ENCODE results near the gene NOTUM. TPM values are rescaled to one million over a fixed set of nuclear protein-coding genes. Genes with fewer than 3 reads are reported as not detected.

NOTUM gene
- total RNA-seq, 1 donor, result 0.09 TPM

DNA sequence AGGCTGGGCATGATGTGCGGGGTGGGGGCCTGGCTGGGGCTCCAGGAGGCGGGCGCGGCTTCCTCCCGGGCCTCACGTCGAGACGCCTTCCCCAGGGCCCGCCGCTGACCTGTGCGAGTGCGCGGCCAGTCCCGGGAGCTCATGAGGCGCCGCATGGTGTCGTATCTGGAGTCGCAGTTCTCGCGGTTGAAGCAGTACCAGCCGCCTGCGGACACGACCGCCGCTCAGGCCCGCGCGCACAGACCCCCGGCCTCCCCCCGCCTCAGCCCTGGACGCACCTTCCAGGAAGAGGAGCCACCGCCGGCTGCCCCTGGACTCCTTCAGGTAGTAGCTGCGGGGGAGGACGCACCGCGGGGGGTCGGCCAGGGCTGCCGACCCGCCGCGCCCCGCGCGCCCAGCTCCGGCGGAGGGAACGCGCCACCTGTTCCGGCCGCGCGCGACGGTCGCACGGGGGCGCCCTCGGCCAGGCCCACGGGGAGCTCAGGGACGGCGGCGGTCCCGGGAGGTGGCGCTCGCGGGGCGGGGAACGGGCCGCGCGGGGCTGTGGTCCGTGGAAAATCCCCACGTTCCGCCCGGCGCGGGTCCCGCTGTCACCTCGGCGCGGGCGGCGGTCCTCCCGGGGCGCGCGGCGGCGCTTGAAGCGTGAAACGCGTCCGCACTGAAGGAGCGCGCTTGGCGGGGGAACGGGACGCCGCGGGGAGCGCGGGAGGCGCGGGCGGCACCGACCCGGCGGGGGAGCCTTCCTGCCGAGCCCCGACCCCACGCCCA lies 1.4 kb downstream of the NOTUM start:
- peak overlapping the region; percentile 28 for H3K4me3 ChIP-seq (ENCODE audit: low read depth, low read length)
- TF ChIP-seq, protein P1, sequence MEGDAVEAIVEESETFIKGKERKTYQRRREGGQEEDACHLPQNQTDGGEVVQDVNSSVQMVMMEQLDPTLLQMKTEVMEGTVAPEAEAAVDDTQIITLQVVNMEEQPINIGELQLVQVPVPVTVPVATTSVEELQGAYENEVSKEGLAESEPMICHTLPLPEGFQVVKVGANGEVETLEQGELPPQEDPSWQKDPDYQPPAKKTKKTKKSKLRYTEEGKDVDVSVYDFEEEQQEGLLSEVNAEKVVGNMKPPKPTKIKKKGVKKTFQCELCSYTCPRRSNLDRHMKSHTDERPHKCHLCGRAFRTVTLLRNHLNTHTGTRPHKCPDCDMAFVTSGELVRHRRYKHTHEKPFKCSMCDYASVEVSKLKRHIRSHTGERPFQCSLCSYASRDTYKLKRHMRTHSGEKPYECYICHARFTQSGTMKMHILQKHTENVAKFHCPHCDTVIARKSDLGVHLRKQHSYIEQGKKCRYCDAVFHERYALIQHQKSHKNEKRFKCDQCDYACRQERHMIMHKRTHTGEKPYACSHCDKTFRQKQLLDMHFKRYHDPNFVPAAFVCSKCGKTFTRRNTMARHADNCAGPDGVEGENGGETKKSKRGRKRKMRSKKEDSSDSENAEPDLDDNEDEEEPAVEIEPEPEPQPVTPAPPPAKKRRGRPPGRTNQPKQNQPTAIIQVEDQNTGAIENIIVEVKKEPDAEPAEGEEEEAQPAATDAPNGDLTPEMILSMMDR (IDR thresholded peaks at IDR 0.05; ENCODE audit: insufficient read depth, low read length), result peak; percentile 60
- peak; percentile 29 for DNase-seq (ENCODE audit: low read depth)

DNA sequence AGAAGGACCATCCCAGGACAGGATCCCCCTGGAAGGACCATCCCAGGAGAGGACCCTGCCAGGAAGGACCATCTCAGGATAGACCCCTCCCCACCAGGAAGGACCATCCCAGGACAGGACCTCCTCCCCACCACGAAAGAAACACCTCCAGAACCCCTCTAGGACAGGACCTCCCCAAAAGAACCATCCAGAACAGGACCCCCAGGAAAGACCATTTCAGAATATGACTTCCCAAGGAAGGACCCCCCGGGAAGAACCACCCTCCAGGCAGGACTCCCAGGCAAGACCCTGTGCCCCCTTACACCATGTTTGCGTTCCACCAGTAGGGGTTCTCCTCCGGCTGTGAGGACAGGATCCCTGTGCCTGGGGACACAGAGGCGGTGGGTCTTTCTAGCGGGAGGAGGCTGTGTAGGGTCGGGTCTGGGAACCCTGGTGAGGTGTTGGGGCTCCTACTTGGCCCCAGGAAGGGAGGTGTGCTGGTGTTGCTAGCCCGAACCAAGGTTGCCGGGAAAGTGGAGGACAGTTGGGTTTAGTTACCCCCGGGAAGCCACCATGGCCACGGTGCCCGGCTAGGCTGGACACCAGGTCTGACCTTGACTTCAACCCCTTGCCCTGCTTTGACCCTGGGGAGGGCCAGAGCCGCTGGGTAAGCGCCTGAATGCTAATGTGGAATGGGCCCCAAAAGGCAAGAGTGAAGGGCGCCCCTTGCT lies 2.2 kb downstream of the NOTUM start:
- DNase-seq (ENCODE audit: low read depth), result no peak
- no peak overlapping the region for H3K4me3 ChIP-seq (ENCODE audit: low read depth, low read length)
- TF ChIP-seq, protein P1 (IDR thresholded peaks at IDR 0.05; ENCODE audit: insufficient read depth, low read length), result no peak

DNA sequence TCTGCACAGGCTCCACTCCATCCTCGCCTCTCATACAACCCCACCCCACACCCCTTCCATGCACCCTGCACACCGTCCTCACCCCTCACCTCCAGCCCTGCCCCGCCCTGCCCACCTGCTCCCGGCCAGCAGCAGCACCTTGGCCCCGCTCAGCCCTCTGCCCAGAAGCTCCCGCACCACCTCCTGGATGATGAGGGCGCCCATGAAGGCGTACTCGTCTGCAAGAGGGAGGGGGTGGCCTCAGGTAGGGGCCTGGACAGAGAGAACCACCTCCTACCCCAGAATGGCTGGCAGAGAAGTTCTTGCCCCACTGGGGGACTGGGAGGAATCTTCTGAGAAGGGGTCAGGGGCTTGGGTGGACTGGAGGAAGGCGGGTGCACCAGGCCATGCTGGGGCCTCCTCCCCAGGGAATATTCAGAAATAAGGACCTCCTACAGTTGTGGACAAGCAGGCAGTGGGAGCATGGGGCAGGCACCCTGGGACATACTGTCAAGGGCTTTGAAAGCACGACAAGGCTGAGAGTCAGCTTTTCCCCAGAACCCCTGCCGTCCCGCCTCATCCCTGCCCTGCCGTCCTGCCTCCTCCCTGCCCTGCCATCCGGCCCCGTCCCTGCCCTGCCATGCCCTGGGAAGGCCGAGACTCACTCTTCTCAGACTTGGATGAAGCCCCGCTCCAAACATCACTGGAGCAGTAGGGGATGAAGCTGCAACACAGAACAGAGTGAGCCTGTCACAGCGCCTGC lies 3.1 kb downstream of the NOTUM start:
- TF ChIP-seq, protein P1 (IDR thresholded peaks at IDR 0.05; ENCODE audit: insufficient read depth, low read length), result no peak
- no peak for DNase-seq (ENCODE audit: low read depth)
- H3K4me3 ChIP-seq (ENCODE audit: low read depth, low read length), result no peak overlapping the region

DNA sequence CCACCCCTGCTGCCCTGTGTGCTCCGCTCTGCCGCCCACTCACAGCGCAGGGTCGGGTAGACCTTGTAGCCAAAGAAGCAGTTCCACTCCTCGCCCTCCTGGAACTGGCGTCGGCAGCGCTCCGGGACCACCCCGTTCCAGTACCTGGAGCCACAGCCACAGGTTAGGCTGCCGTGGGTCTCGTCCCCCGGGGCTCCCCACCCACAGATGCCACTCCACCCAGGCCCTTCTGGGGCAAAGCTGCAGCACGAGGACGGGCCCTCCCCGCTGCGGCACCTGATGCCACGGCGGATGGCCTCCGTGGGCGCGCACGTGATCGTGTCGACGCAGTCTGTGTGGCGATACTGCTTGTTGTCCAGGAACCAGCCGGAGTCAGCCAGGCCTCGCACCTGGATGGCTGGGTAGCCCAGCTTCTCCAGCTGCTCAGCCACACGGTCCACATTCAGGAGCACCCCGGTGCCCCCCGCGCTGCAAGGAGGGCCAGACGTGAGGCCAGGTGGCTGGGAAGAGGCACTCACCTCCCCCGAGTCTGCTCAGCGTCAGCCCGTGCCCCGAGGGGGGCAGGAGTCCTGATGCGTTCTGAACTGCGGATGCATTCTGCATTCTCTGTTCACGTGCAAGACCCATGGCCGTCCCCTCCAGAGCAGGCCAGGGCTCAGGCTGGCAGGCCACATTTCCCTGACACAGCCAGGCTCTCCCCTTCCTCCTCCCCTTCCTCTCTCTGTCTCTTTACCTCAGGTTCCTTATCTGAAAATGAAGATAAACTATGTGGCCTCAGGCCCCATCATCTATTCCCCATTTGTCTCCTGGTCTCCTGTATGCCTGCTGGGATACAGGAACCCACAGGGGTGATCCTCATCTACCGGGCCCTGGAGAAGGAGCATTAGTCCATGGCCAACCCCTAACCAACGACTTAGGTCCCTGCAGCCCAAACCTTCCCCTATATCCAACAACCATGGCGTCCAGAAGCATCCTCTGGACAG lies 4.1 kb downstream of the NOTUM start:
- no peak overlapping the region for H3K4me3 ChIP-seq (ENCODE audit: low read depth, low read length)
- TF ChIP-seq, protein P1 (IDR thresholded peaks at IDR 0.05; ENCODE audit: insufficient read depth, low read length), result no peak
- no peak for DNase-seq (ENCODE audit: low read depth)

DNA sequence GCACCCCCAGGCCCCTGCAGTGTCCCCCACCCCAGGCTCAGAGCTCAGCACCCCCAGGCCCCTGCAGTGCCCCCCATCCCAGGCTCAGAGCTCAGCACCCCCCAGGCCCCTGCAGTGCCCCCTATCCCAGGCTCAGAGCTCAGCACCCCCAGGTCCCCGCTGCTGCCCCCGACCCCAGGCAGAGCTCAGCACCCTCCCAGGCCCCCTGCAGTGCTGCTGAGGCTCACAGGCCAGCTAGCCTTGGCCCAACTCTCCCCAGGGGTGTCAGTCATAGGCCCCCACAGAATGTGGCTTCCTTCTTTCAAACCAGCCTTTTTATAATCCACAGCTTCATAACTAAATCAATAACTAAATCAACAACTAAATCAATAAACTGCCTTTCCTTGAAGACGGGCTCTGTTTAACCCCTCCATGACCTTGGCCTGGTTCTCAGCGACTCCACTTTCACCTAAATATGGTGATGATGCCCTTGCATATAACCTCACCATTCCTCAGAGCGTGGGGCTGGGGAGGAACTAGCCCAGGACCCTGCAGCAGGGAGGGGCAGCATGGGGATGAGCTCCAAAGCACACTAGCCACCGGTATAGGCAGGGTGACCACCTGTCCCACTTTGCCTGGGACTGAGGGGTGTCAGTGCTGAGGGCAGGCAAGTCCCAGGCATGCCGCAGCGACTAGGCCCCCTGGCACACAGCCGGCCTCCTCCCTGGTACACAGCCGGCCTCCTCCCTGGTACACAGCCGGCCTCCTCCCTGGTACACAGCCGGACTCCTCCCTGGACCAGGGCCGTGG lies 5.0 kb downstream of the NOTUM start:
- DNase-seq (ENCODE audit: low read depth), result no peak
- TF ChIP-seq, protein P1 (IDR thresholded peaks at IDR 0.05; ENCODE audit: insufficient read depth, low read length), result no peak
- no peak overlapping the region for H3K4me3 ChIP-seq (ENCODE audit: low read depth, low read length)
